ENCODE data around the gene ABHD17C.

DNA sequence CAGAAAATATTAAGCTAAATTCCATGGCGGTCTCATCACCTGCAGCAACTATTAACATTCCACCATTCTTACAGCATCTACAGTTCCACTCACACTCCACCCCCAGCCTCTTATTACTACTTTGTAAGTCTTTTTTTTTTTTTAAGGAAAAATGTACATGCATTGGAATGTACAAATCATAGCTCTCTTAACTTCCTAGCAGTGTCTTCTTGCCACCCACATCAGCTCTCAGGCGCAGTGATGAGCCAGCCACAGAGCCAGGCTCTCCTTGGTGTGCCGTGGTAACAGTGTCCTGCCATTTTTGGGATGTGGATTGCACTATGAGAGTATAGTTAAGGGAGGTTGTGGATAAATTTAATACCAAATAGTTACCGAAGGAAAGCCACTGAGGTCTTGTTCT lies 17.8 kb downstream of the ABHD17C start:
- no peak for TF ChIP-seq EP300 (IDR thresholded peaks at IDR 0.05)
- TF ChIP-seq TFCP2L1 (CRISPR knock-in tag; IDR thresholded peaks at IDR 0.05): no peak
- TF ChIP-seq, protein P1, sequence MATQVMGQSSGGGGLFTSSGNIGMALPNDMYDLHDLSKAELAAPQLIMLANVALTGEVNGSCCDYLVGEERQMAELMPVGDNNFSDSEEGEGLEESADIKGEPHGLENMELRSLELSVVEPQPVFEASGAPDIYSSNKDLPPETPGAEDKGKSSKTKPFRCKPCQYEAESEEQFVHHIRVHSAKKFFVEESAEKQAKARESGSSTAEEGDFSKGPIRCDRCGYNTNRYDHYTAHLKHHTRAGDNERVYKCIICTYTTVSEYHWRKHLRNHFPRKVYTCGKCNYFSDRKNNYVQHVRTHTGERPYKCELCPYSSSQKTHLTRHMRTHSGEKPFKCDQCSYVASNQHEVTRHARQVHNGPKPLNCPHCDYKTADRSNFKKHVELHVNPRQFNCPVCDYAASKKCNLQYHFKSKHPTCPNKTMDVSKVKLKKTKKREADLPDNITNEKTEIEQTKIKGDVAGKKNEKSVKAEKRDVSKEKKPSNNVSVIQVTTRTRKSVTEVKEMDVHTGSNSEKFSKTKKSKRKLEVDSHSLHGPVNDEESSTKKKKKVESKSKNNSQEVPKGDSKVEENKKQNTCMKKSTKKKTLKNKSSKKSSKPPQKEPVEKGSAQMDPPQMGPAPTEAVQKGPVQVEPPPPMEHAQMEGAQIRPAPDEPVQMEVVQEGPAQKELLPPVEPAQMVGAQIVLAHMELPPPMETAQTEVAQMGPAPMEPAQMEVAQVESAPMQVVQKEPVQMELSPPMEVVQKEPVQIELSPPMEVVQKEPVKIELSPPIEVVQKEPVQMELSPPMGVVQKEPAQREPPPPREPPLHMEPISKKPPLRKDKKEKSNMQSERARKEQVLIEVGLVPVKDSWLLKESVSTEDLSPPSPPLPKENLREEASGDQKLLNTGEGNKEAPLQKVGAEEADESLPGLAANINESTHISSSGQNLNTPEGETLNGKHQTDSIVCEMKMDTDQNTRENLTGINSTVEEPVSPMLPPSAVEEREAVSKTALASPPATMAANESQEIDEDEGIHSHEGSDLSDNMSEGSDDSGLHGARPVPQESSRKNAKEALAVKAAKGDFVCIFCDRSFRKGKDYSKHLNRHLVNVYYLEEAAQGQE (IDR thresholded peaks at IDR 0.05): no peak
- TF ChIP-seq POLR2A (IDR thresholded peaks at IDR 0.05; ENCODE audit: low read length): no peak

All from A549 (cell line).